HG02840 (cell line): ENCODE results near the gene FAM186B.

Experiments used
- ATAC-seq: cut with Tn5 transposase; IDR thresholded peaks from one replicate; pipeline ENCODE4 v1.9.1; 2021; ENCODE audit warnings: mild to moderate bottlenecking, moderate library complexity, moderate number of reproducible peaks; ENCODE audit not compliant: unreplicated experiment, low FRiP score

FAM186B gene

GRCh38 chr12:49553512-49554088, 51.8 kb downstream of the FAM186B start:
- ATAC-seq = no peak

GRCh38 chr12:49552899-49553298, 52.5 kb downstream of the FAM186B start:
- no peak for ATAC-seq

GRCh38 chr12:49552425-49552824, 53.0 kb downstream of the FAM186B start:
- ATAC-seq = no peak

- no peak for ATAC-seq
Measured at GRCh38 chr12:49552014-49552413, 53.4 kb downstream of the FAM186B start.

GRCh38 chr12:49550693-49551252, 54.7 kb downstream of the FAM186B start:
- ATAC-seq = no peak

GRCh38 chr12:49549735-49550692, 55.4 kb downstream of the FAM186B start:
- ATAC-seq = no peak

- no peak for ATAC-seq
Measured at GRCh38 chr12:49548822-49549648, 56.4 kb downstream of the FAM186B start.

GRCh38 chr12:49548481-49548821, 57.0 kb downstream of the FAM186B start:
- no peak for ATAC-seq

GRCh38 chr12:49547090-49547690, 58.2 kb downstream of the FAM186B start:
- ATAC-seq = no peak

GRCh38 chr12:49546481-49546880, 59.0 kb downstream of the FAM186B start:
- ATAC-seq = no peak

GRCh38 chr12:49545815-49546214, 59.6 kb downstream of the FAM186B start:
- ATAC-seq = no peak

- no peak for ATAC-seq
Measured at GRCh38 chr12:49543914-49544815, 61.3 kb downstream of the FAM186B start.

- no peak for ATAC-seq
Measured at GRCh38 chr12:49543221-49543913, 62.1 kb downstream of the FAM186B start.

GRCh38 chr12:49542592-49543160, 62.8 kb downstream of the FAM186B start:
- no peak for ATAC-seq

- no peak for ATAC-seq
Measured at GRCh38 chr12:49541911-49542505, 63.4 kb downstream of the FAM186B start.

GRCh38 chr12:49541140-49541861, 64.1 kb downstream of the FAM186B start:
- ATAC-seq = no peak
